GM20000 (cell line): Measurements from ENCODE around the gene MAP3K4.

Experiments used
- DNase-seq: peaks from one replicate; pipeline ENCODE4 v3.0.0; 2012; ENCODE audit warnings: low spot score
- CTCF ChIP-seq: IDR thresholded peaks from 2 replicates; pipeline ENCODE4 v1.5.1; 2012; ENCODE audit warnings: mild to moderate bottlenecking, control low read depth; ENCODE audit errors: extremely low read depth, missing control alignments

Gene MAP3K4

GRCh38 chr6:160998766-160999165 is 7.2 kb downstream of the MAP3K4 start:
- no peak for TF ChIP-seq CTCF
- DNase-seq, result no peak

GRCh38 chr6:160999516-160999915 is 7.9 kb downstream of the MAP3K4 start:
- no peak for DNase-seq
- TF ChIP-seq CTCF, result no peak

- DNase-seq, result no peak
- TF ChIP-seq CTCF, result no peak
Observed at GRCh38 chr6:161000632-161001031, 9.1 kb downstream of the MAP3K4 start.

GRCh38 chr6:161001421-161001820 is 9.9 kb downstream of the MAP3K4 start:
- no peak for TF ChIP-seq CTCF
- no peak for DNase-seq

- TF ChIP-seq CTCF, result no peak
Observed at GRCh38 chr6:161003336-161003735, 11.8 kb downstream of the MAP3K4 start.

GRCh38 chr6:161008245-161008644 is 16.7 kb downstream of the MAP3K4 start:
- TF ChIP-seq CTCF, result no peak
- DNase-seq, result no peak

More at GRCh38 chr6:161003336-161003735, 11.8 kb downstream of the MAP3K4 start:
- no peak for DNase-seq

- no peak for TF ChIP-seq CTCF
- DNase-seq, result no peak
Observed at GRCh38 chr6:161009991-161010390, 18.4 kb downstream of the MAP3K4 start.
